Activated CD8-positive, alpha-beta memory T cell treated with anti-CD3 and anti-CD28 coated beads, Interleukin-2, amount 50 U/mL, for 1 hour (primary cell): Measurements from ENCODE around the gene KIAA0753.
"Not testable (repeated sequence)": the region's sequence is repeated elsewhere in the genome, so short reads cannot be mapped to it uniquely, and the experiment has no call there.

Experiments
- DNase-seq: peaks from one replicate; pipeline ENCODE4 v3.0.0-alpha.2; 2020; ENCODE audit errors: extremely low read depth

KIAA0753 gene

GRCh38 chr17:6596941-6597340, 43.6 kb downstream of the KIAA0753 start:
- DNase-seq, result no peak

GRCh38 chr17:6596511-6596910, 44.0 kb downstream of the KIAA0753 start:
- no peak for DNase-seq

- DNase-seq, result no peak
Measured at GRCh38 chr17:6596081-6596480, 44.4 kb downstream of the KIAA0753 start.

- DNase-seq, result not testable (repeated sequence)
Measured at GRCh38 chr17:6593371-6593770, 47.1 kb downstream of the KIAA0753 start.

GRCh38 chr17:6592173-6592572, 48.3 kb downstream of the KIAA0753 start:
- DNase-seq, result no peak

GRCh38 chr17:6591599-6592158, 48.8 kb downstream of the KIAA0753 start:
- DNase-seq, result no peak

- DNase-seq, result no peak
Measured at GRCh38 chr17:6589266-6589946, 51.1 kb downstream of the KIAA0753 start.

- no peak for DNase-seq
Measured at GRCh38 chr17:6588165-6588564, 52.3 kb downstream of the KIAA0753 start.

- no peak for DNase-seq
Measured at GRCh38 chr17:6587310-6587709, 53.2 kb downstream of the KIAA0753 start.

- no peak for DNase-seq
Measured at GRCh38 chr17:6583411-6583810, 57.1 kb downstream of the KIAA0753 start.

- DNase-seq, result no peak
Measured at GRCh38 chr17:6580625-6581024, 59.9 kb downstream of the KIAA0753 start.

GRCh38 chr17:6578491-6578890, 62.0 kb downstream of the KIAA0753 start:
- no peak for DNase-seq

GRCh38 chr17:6577686-6578263, 62.7 kb downstream of the KIAA0753 start:
- DNase-seq, result no peak

- DNase-seq, result no peak
Measured at GRCh38 chr17:6576038-6576785, 64.3 kb downstream of the KIAA0753 start.

- DNase-seq, result no peak
Measured at GRCh38 chr17:6575596-6575988, 64.9 kb downstream of the KIAA0753 start.

- no peak for DNase-seq
Measured at GRCh38 chr17:6574687-6575595, 65.6 kb downstream of the KIAA0753 start.

- DNase-seq, result no peak
Measured at GRCh38 chr17:6573982-6574686, 66.4 kb downstream of the KIAA0753 start.

GRCh38 chr17:6573495-6573894, 67.0 kb downstream of the KIAA0753 start:
- DNase-seq, result not testable (repeated sequence)

- DNase-seq, result no peak
Measured at GRCh38 chr17:6572972-6573370, 67.5 kb downstream of the KIAA0753 start.

GRCh38 chr17:6571452-6571781, 69.1 kb downstream of the KIAA0753 start:
- no peak for DNase-seq
